Activated CD4-positive, alpha-beta T cell treated with anti-CD3 and anti-CD28 coated beads for 4 hours (primary cell): Measurements from ENCODE around the gene TSKS.

Experiments
- DNase-seq, 2 donors: peaks; one replicate each; pipeline ENCODE4 v3.0.0-alpha.2; 2020

Gene TSKS

GRCh38 chr19:49792829-49793560, 29.9 kb upstream of the TSKS start:
- DNase-seq, result no peak

- no peak for DNase-seq
These were observed 28.8 kb upstream of the TSKS start for GRCh38 chr19:49791776-49792445.

- no peak for DNase-seq
These were observed 27.8 kb upstream of the TSKS start for GRCh38 chr19:49790866-49791265.

- DNase-seq, result no peak
These were observed 25.8 kb upstream of the TSKS start for GRCh38 chr19:49788857-49789256.

- no peak for DNase-seq
These were observed 24.6 kb upstream of the TSKS start for GRCh38 chr19:49787746-49788145.

- DNase-seq, result no peak
These were observed 23.3 kb upstream of the TSKS start for GRCh38 chr19:49786376-49786820.

GRCh38 chr19:49782515-49782914, 19.4 kb upstream of the TSKS start:
- DNase-seq, result no peak

- no peak for DNase-seq
These were observed 18.3 kb upstream of the TSKS start for GRCh38 chr19:49781394-49781793.

GRCh38 chr19:49780861-49781260, 17.8 kb upstream of the TSKS start:
- no peak for DNase-seq

GRCh38 chr19:49779731-49780555, 16.8 kb upstream of the TSKS start:
- DNase-seq, result no peak

- DNase-seq, result no peak
These were observed 13.3 kb upstream of the TSKS start for GRCh38 chr19:49776371-49776764.

- no peak for DNase-seq
These were observed 12.8 kb upstream of the TSKS start for GRCh38 chr19:49775742-49776370.

- DNase-seq, result no peak
These were observed 11.9 kb upstream of the TSKS start for GRCh38 chr19:49774969-49775368.

- no peak for DNase-seq
These were observed 10.7 kb upstream of the TSKS start for GRCh38 chr19:49773663-49774350.

- no peak for DNase-seq
These were observed 9.8 kb upstream of the TSKS start for GRCh38 chr19:49772850-49773432.

GRCh38 chr19:49771674-49772139, 8.6 kb upstream of the TSKS start:
- no peak for DNase-seq

GRCh38 chr19:49770529-49770928, 7.4 kb upstream of the TSKS start:
- DNase-seq, result no peak

- DNase-seq, result no peak
These were observed 5.0 kb upstream of the TSKS start for GRCh38 chr19:49767967-49768581.

- no peak for DNase-seq
These were observed 4.3 kb upstream of the TSKS start for GRCh38 chr19:49767381-49767780.

GRCh38 chr19:49766930-49767299, 3.8 kb upstream of the TSKS start, which contains the start of gene AP2A1:
Gene AP2A1 (plus strand): TSS chr19:49767001. CDS start chr19:49767134, 133 bp downstream.
- DNase-seq, result no peak
